Uterus (tissue), 2 donors: ENCODE data around the gene BRD7.

Experiments
- POLR2A ChIP-seq, 2 donors: fragments of 450-650 bp; IDR thresholded peaks; one replicate each; pipeline ENCODE4 v1.6.1; 2016; ENCODE audit warnings: antibody characterized with exemption in 2 of 2, mild to moderate bottlenecking in 1 of 2, moderate library complexity in 1 of 2
- TF ChIP-seq, protein P1 (sequence below), 4 experiments: fragments of 200-600 bp in 2 of 4; fragments of 450-650 bp in 2 of 4; sonication (generic) in 2 of 4; IDR thresholded peaks; one replicate each; pipeline ENCODE4 v1.5.1; 2016 to 2019; ENCODE audit warnings: antibody characterized with exemption in 4 of 4, mild to moderate bottlenecking in 2 of 4, moderate library complexity in 1 of 4

DNA sequence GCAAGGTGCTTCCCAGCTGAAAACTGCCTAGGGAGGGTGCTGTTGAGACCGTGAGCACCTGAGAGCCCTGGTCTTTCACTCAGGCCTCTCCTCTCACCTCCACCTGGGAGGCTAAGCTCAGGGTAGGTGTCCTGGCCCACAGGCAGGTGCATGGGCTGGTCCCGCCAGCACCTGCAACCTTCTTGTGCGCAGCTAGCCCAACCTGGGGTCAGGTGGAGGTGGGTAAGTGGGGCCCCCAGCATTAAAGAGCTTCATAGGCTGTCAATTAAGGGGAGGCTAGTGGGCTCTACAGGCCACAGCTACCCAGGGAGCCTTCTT is 93.7 kb downstream of the BRD7 start:
- TF ChIP-seq, protein P1, sequence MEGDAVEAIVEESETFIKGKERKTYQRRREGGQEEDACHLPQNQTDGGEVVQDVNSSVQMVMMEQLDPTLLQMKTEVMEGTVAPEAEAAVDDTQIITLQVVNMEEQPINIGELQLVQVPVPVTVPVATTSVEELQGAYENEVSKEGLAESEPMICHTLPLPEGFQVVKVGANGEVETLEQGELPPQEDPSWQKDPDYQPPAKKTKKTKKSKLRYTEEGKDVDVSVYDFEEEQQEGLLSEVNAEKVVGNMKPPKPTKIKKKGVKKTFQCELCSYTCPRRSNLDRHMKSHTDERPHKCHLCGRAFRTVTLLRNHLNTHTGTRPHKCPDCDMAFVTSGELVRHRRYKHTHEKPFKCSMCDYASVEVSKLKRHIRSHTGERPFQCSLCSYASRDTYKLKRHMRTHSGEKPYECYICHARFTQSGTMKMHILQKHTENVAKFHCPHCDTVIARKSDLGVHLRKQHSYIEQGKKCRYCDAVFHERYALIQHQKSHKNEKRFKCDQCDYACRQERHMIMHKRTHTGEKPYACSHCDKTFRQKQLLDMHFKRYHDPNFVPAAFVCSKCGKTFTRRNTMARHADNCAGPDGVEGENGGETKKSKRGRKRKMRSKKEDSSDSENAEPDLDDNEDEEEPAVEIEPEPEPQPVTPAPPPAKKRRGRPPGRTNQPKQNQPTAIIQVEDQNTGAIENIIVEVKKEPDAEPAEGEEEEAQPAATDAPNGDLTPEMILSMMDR (IDR thresholded peaks at IDR 0.05) = no peak
- no peak for TF ChIP-seq POLR2A (IDR thresholded peaks at IDR 0.05)
